HepG2 (cell line): Measurements from ENCODE around the gene PRKAR1A. TPM values are rescaled to one million over a fixed set of nuclear protein-coding genes. Genes with fewer than 3 reads are reported as not detected.

ENCODE experiments used
- AKAP8 ChIP-seq: sonication (generic); formaldehyde crosslinking; IDR thresholded peaks from 2 replicates; pipeline ENCODE4 v1.5.1; 2020; ENCODE audit warnings: mild to moderate bottlenecking, missing genetic modification reagents
- ASH2L ChIP-seq: fragments of 300-600, 200-600 bp; sonication (generic); IDR thresholded peaks from 2 replicates; pipeline ENCODE4 v1.7.0; 2017; ENCODE audit warnings: low read depth, mild to moderate bottlenecking, moderate library complexity, mixed read lengths, low read length; ENCODE audit not compliant: insufficient read length
- ATAD3A ChIP-seq: sonication (generic); formaldehyde crosslinking; IDR thresholded peaks from 2 replicates; pipeline ENCODE4 v1.4.0; 2020; ENCODE audit warnings: missing genetic modification reagents
- DMTF1 ChIP-seq: sonication (generic); formaldehyde crosslinking; IDR thresholded peaks from 2 replicates; pipeline ENCODE4 v1.4.0; 2020; ENCODE audit warnings: mild to moderate bottlenecking, missing genetic modification reagents
- DRAP1 ChIP-seq: IDR thresholded peaks from 2 replicates; pipeline ENCODE4 v1.6.1; 2016; ENCODE audit warnings: missing genetic modification reagents, missing compliant biosample characterization
- ELK4 ChIP-seq: sonication (generic); formaldehyde crosslinking; IDR thresholded peaks from 2 replicates; pipeline ENCODE4 v1.9.0; 2021; ENCODE audit warnings: missing genetic modification reagents, borderline replicate concordance
- GPN1 ChIP-seq: sonication (generic); formaldehyde crosslinking; IDR thresholded peaks from 2 replicates; pipeline ENCODE4 v1.5.1; 2020; ENCODE audit warnings: missing genetic modification reagents, borderline replicate concordance
- KLF13 ChIP-seq: sonication (generic); formaldehyde crosslinking; IDR thresholded peaks from 2 replicates; pipeline ENCODE4 v1.4.0; 2020; ENCODE audit warnings: mild to moderate bottlenecking, missing genetic modification reagents
- NFIB ChIP-seq: sonication (generic); formaldehyde crosslinking; IDR thresholded peaks from 2 replicates; pipeline ENCODE4 v1.9.0; 2021; ENCODE audit warnings: missing genetic modification reagents, mild to moderate bottlenecking, borderline replicate concordance
- PAX8 ChIP-seq: sonication (generic); formaldehyde crosslinking; IDR thresholded peaks from 2 replicates; pipeline ENCODE4 v1.8.0; 2022; ENCODE audit warnings: mild to moderate bottlenecking, missing genetic modification reagents, borderline replicate concordance
- SP2 ChIP-seq: sonication (generic); formaldehyde crosslinking; IDR thresholded peaks from 2 replicates; pipeline ENCODE4 v1.5.1; 2020; ENCODE audit warnings: mild to moderate bottlenecking, missing genetic modification reagents
- ZBTB3 ChIP-seq: sonication (generic); formaldehyde crosslinking; IDR thresholded peaks from 2 replicates; pipeline ENCODE4 v1.4.0; 2020; ENCODE audit warnings: low read depth, mild to moderate bottlenecking, moderate library complexity, missing genetic modification reagents, borderline replicate concordance
- ZFAT ChIP-seq: sonication (generic); formaldehyde crosslinking; conservative IDR thresholded peaks from 2 replicates; pipeline ENCODE4 v1.8.1; 2023; ENCODE audit warnings: missing genetic modification reagents, inconsistent platforms
- ZNF180 ChIP-seq: sonication (generic); formaldehyde crosslinking; IDR thresholded peaks from 2 replicates; pipeline ENCODE4 v1.4.0; 2020; ENCODE audit warnings: low read depth, missing genetic modification reagents, borderline replicate concordance
- ZNF609 ChIP-seq: sonication (generic); formaldehyde crosslinking; IDR thresholded peaks from 2 replicates; pipeline ENCODE4 v1.4.0; 2020; ENCODE audit warnings: mild to moderate bottlenecking, missing genetic modification reagents, borderline replicate concordance
- ZNF614 ChIP-seq: IDR thresholded peaks from 2 replicates; pipeline ENCODE4 v1.6.1; 2018; ENCODE audit warnings: missing biosample characterization, missing genetic modification reagents, inconsistent platforms, borderline replicate concordance
- ZNF746 ChIP-seq: sonication (generic); formaldehyde crosslinking; IDR thresholded peaks from 2 replicates; pipeline ENCODE4 v1.8.0; 2022; ENCODE audit warnings: mild to moderate bottlenecking, missing genetic modification reagents
- ZNF775 ChIP-seq: sonication (generic); formaldehyde crosslinking; IDR thresholded peaks from 2 replicates; pipeline ENCODE4 v1.4.0; 2020; ENCODE audit warnings: missing genetic modification reagents, mild to moderate bottlenecking, moderate library complexity, borderline replicate concordance
- ZSCAN30 ChIP-seq: sonication (generic); formaldehyde crosslinking; IDR thresholded peaks from 2 replicates; pipeline ENCODE4 v1.5.0; 2020; ENCODE audit warnings: mild to moderate bottlenecking, missing genetic modification reagents
- polyA plus RNA-seq, 8 experiments: library from polyadenylated mRNA; depleted of rRNA in 3 of 8; stranded (reverse) in 7 of 8; unstranded in 1 of 8; fragments of >200 nt; fragmentation: Illumina TruSeq in 4 of 8; extraction: Trizol in 4 of 8; gene quantifications; 2 replicates each; pipeline versions ENCODE4 v1.2.1 to v1.2.3, GENCODE V29; 2011 to 2016; ENCODE audit warnings: low read depth in 4 of 8, missing spikeins in 1 of 8, mixed read lengths in 1 of 8; ENCODE audit not compliant: insufficient read depth in 1 of 8
- total RNA-seq, 5 experiments: library from RNA; depleted of rRNA; stranded (reverse); fragments of >200 nt; fragmentation: Illumina TruSeq; extraction: Trizol; gene quantifications; 2 replicates each; pipeline ENCODE4 v1.2.3, GENCODE V29; 2016; ENCODE audit warnings: low read depth in 1 of 5

PRKAR1A gene
- total and polyA plus RNA-seq, 2 of the 13 experiments (the other 11 are each of a cell fraction or from before 2014, with no cell fraction given) = 265 to 266 TPM

GRCh38 chr17:68509141-68510057 is 2.8 kb upstream of the PRKAR1A start (continued):
- peak; percentile 77; the same call in 1 of the 2 replicates for TF ChIP-seq ZBTB3 (CRISPR knock-in tag)
- no peak for TF ChIP-seq ZFAT (CRISPR knock-in tag)
- no peak for TF ChIP-seq ELK4 (CRISPR knock-in tag)
- no peak for TF ChIP-seq ATAD3A (CRISPR knock-in tag)
- TF ChIP-seq ZSCAN30 (CRISPR knock-in tag) = no peak
- no peak for TF ChIP-seq KLF13 (CRISPR knock-in tag)
- TF ChIP-seq DMTF1 (CRISPR knock-in tag) = no peak
- TF ChIP-seq ZNF180 (CRISPR knock-in tag) = no peak
- no peak for TF ChIP-seq GPN1 (CRISPR knock-in tag)
- TF ChIP-seq ASH2L = no peak
- no peak for TF ChIP-seq ZNF775 (CRISPR knock-in tag)
- no peak for TF ChIP-seq AKAP8 (CRISPR knock-in tag)
- 0 out of 2 replicates have a peak, but pooled peaks have one; percentile 27 for TF ChIP-seq ZNF614 (CRISPR knock-in tag)
- TF ChIP-seq PAX8 = no peak; the same call in 1 of the 2 replicates
- no peak for TF ChIP-seq ZNF609 (CRISPR knock-in tag)
- TF ChIP-seq SP2 (CRISPR knock-in tag) = no peak
- no peak for TF ChIP-seq NFIB
- no peak for TF ChIP-seq ZNF746
- TF ChIP-seq DRAP1 (CRISPR knock-in tag) = 0 out of 2 replicates have a peak, but pooled peaks have one; percentile 63
